Subcutaneous abdominal adipose tissue (tissue), 5 donors: Measurements from ENCODE around the gene PPFIA4.

ENCODE experiments used
- H3K27ac ChIP-seq: one replicate; pipeline ENCODE4 v1.7.0; 2013; ENCODE audit warnings: low read depth, mild to moderate bottlenecking, inconsistent platforms, low read length, moderate library complexity
- H3K27me3 ChIP-seq, 5 donors: one replicate each; pipeline ENCODE4 v1.7.0; 2013; ENCODE audit warnings: low read length in 5 of 5, inconsistent platforms in 1 of 5; ENCODE audit not compliant: control insufficient read depth in 5 of 5, insufficient read depth in 4 of 5
- H3K36me3 ChIP-seq, 5 donors: one replicate each; pipeline ENCODE4 v1.7.0; 2013; ENCODE audit warnings: low read length in 5 of 5; ENCODE audit not compliant: control insufficient read depth in 5 of 5, insufficient read depth in 5 of 5
- H3K4me1 ChIP-seq, 5 donors: one replicate each; pipeline ENCODE4 v1.7.0; 2013; ENCODE audit warnings: low read length in 5 of 5, mild to moderate bottlenecking in 3 of 5, moderate library complexity in 1 of 5; ENCODE audit not compliant: control insufficient read depth in 5 of 5, insufficient read depth in 5 of 5
- H3K4me3 ChIP-seq, 5 donors: one replicate each; pipeline ENCODE4 v1.7.0; 2013; ENCODE audit warnings: low read length in 5 of 5, low read depth in 1 of 5
- H3K9ac ChIP-seq, 5 donors: one replicate each; pipeline ENCODE4 v1.7.0; 2013; ENCODE audit warnings: low read length in 5 of 5, mild to moderate bottlenecking in 4 of 5, moderate library complexity in 3 of 5
- H3K9me3 ChIP-seq, 5 donors: one replicate each; pipeline ENCODE4 v1.7.0; 2013; ENCODE audit warnings: low read length in 5 of 5; ENCODE audit not compliant: control insufficient read depth in 5 of 5
- donor health status: healthy.
- donor health status: healthy.
- donor health status: healthy.
- donor health status: healthy.
- donor health status: healthy.

The PPFIA4 gene

DNA sequence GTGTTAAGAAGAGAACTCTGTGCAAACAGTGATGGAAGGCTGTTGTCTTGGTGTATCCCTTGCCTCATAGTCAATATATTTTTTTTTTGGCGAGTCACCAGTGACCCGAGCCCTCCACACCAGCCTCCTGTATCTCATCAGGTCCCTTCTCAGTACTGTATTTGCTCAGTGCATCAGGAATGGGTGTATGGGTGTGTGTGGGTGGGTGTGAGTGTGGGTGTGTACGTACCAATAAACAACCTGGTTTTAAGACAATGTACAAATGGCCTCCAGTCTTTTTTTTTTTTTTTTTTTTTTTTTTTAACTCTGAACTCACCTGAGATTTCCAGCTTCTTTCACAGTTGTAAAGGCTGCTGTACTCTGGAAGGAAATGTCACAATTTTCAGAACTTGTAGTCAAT is 52.2 kb downstream of the PPFIA4 start:
- peaks cover 15 to 48% (median 26%) of the 10 kb centered on the region in 5 donors for H3K27me3 ChIP-seq
- peaks cover 3 to 20% (median 15%) of the 10 kb centered on the region in 5 donors for H3K4me1 ChIP-seq
- H3K9me3 ChIP-seq, result no peaks in the 10 kb centered on the region
- H3K36me3 ChIP-seq, result no peaks in the 10 kb centered on the region
- H3K4me3 ChIP-seq, result no peak overlapping the region
- no peak overlapping the region for H3K27ac ChIP-seq
- H3K9ac ChIP-seq, result no peak overlapping the region

DNA sequence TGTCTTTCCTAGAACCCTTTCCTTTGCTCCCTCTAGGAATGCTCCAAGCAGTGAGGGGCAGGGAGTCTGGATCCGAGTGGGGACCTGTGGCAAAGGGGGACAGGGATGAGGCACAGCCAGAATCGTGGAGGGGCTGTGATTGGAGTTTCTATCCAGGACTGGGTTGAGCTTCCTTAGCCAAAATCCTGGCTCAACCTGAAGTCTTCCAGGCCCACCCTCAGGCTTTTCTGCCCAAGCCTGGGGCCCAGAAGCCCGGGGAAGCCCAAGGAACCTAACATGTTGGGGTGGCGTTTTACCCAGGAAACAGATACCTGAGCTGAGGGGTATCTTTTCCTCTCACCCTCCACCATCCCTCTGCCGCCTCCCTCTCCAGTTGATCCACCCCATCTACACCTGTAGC is 54.2 kb downstream of the PPFIA4 start:
- Histone ChIP-seq H3K9me3 (no peaks in the 10 kb centered on the region), H3K36me3 (no peaks in the 10 kb centered on the region), H3K27me3 (peaks cover 12 to 38% (median 15%) of the 10 kb centered on the region in 5 donors), H3K27ac (no peak overlapping the region), H3K4me3 (no peak overlapping the region), H3K4me1 (peaks cover 3 to 27% (median 14%) of the 10 kb centered on the region in 5 donors), H3K9ac (no peak overlapping the region)

DNA sequence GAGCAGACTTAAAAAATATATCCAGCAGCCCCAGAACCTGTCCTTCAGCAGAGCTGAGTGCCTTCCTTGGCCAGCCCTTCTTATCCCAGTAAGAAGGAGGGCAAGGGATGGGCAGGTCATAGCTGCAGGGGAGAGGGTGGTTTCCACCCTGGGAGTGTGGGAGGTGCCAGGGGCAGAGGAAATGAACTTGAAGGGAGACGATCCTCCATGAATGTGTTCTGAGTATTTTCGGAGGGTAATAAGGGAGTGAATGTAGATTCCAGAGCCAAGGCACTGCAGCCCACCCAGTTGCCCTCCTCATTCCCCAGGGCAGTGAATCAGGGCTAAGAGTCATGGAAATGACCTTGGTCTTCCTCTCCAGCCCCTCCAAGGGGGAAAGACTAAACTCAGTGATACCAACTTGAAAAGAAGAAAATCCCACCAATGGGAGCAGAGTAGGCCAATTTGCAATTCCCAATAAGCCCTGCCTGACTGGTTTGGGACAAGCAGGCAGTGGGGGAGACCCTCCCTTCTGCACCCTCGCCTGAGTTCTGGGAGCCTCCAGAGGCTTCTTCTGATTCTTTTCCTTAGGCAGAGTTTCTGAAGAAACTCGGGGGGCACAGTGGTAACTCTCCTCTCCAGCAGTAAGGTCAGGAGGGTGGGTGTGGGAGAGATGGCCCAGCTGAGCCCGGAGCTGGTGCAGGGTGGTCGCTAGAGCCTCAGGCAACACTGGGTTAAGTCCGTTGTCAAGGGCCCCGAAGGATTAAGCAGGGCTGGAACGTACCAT is 55.4 kb downstream of the PPFIA4 start:
- Histone ChIP-seq H3K4me1 (peaks cover 0 to 18% (median 7%) of the 10 kb centered on the region in 5 donors), H3K36me3 (no peaks in the 10 kb centered on the region), H3K9ac (no peak overlapping the region), H3K4me3 (no peak overlapping the region), H3K9me3 (no peaks in the 10 kb centered on the region), H3K27me3 (peaks cover 3 to 27% (median 7%) of the 10 kb centered on the region in 5 donors), H3K27ac (no peak overlapping the region)

DNA sequence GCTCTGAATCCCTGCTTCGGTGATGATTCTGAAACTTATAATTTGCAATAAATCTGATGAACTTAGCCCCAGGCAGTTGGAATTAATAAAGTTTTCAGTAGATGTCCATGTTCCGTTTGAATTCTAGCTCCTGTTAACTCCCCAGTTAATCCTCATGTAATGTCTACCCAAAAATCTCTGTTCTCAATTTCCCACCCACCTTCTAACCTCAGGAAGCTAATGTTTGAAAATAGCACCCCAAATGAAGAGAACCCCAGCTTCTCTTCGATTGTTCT is 55.9 kb downstream of the PPFIA4 start:
- Histone ChIP-seq H3K9me3 (no peaks in the 10 kb centered on the region), H3K4me1 (peaks cover 0 to 21% (median 7%) of the 10 kb centered on the region in 5 donors), H3K27me3 (peaks cover 3 to 24% (median 7%) of the 10 kb centered on the region in 5 donors), H3K4me3 (no peak overlapping the region), H3K36me3 (no peaks in the 10 kb centered on the region), H3K9ac (no peak overlapping the region), H3K27ac (no peak overlapping the region)

DNA sequence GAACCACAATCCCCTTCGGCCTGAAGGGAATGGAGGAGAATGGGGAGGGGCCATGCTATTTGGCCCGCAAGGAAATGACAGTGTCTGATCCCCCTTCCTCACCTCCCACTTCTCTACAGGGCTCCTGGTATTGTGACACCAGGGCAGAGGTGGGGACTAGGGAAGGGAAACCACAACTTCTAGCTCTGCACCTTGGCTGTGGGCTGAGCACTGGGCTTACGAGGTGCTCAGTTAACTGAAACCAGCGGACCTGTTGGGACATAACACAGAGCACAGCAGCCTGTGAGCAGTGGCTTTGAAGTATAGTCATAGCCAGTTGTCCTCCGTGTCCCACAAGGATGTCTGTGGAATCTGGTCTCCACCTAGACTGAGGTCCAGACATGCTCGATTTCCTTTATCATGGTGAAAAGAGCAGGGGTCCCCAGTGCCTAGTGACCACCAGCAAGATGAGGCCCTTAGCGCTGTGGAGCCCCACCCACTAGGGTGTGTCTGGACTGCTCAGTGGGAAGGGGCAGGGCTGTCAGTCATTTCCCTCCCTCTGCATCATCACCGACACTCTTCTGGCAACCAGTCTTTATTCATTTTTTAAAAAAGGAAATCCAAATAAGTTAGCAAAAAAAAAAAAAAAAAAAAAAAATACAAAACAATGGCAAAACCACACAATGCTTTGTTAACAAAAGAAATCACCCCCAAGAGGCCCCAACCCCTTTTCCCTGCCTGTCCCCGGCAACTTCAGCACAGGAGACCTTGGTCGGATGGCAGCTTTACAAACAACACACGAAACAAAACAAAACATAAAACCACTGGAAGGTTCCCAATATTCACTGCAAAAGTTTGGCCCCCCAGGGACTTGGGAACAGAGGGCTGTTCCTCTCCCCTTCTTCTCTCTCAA is 56.5 kb downstream of the PPFIA4 start:
- Histone ChIP-seq H3K4me3 (no peak overlapping the region), H3K36me3 (no peaks in the 10 kb centered on the region), H3K4me1 (peaks cover 0 to 25% (median 7%) of the 10 kb centered on the region in 5 donors), H3K9ac (no peak overlapping the region), H3K27me3 (peaks cover 3 to 23% (median 7%) of the 10 kb centered on the region in 5 donors), H3K27ac (no peak overlapping the region), H3K9me3 (no peaks in the 10 kb centered on the region)

DNA sequence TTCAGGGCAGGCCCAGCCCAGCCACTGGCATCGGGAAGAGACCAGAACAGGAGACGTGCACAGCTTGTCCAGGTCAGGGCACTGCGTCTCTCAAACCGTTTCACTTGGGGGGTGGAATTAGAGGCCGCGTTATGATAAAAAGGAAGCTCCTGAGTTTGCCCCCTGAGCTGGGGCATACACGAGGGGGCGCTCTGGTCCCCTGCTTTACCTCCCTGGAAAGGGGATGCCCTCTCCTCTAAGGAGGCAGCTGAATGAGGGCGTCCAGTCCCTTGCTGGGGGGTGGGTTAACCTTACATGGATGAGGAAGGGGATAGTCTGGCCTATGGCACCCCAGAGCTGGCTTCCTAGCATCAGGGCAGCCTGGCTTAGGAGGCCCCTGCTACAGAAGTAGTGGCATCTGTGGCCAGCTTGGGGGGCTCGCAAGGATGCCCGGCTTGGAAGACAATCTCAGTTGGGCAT is 57.2 kb downstream of the PPFIA4 start:
- Histone ChIP-seq H3K4me1 (peaks cover 0 to 25% (median 7%) of the 10 kb centered on the region in 5 donors), H3K9me3 (no peaks in the 10 kb centered on the region), H3K4me3 (no peak overlapping the region), H3K27me3 (peaks cover 3 to 23% (median 7%) of the 10 kb centered on the region in 5 donors), H3K27ac (no peak overlapping the region), H3K9ac (no peak overlapping the region), H3K36me3 (no peaks in the 10 kb centered on the region)

DNA sequence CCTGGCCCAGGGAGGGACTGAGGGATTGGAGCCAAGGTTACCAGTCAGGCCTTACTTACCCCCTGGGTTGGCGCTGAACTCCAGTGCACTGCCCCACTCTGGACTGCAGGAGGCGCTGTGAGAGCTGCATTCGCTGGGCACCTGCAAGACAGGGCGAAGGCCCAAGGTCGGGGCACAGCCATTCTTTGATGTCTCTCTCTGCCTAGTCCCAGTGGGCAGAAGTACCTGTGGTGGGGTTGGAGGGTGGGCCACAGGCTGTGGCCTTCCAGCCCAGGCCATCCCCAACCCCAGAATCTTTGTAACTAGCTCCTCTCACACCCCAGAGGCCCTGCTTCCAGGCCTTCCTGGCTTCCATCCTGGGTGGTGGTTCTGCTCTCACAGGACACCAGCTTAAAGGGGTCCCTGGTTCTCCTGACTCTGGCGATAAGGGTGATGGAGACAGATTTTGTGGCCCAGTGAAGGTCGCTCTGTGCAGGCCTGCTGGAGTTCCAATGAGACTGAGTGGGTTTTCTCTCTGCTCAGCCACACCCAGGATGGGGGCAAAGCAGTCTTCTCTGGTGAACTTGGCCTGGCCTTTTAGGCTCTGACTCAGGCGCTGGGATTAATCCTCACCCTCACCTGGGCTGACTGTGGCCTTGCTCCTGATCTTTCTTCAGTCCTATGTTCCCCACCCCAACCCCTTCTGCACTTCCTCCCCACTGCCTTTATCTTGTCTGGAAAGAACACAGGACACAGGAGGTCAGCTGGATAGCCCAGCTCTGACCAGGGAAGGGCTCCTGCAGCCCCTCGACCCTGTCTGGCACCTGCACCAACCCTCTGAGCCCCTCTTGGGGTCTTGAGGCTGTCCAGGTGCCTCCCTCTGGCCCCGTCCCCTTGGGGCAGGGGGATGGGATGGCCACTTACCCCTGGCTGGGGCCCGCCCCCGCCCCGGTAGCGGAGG is 58.6 kb downstream of the PPFIA4 start:
- Histone ChIP-seq H3K27ac (no peak overlapping the region), H3K9ac (no peak overlapping the region), H3K9me3 (no peaks in the 10 kb centered on the region), H3K27me3 (peaks cover 3 to 23% (median 8%) of the 10 kb centered on the region in 5 donors), H3K4me3 (no peak overlapping the region), H3K4me1 (peaks cover 0 to 25% (median 7%) of the 10 kb centered on the region in 5 donors), H3K36me3 (no peaks in the 10 kb centered on the region)

DNA sequence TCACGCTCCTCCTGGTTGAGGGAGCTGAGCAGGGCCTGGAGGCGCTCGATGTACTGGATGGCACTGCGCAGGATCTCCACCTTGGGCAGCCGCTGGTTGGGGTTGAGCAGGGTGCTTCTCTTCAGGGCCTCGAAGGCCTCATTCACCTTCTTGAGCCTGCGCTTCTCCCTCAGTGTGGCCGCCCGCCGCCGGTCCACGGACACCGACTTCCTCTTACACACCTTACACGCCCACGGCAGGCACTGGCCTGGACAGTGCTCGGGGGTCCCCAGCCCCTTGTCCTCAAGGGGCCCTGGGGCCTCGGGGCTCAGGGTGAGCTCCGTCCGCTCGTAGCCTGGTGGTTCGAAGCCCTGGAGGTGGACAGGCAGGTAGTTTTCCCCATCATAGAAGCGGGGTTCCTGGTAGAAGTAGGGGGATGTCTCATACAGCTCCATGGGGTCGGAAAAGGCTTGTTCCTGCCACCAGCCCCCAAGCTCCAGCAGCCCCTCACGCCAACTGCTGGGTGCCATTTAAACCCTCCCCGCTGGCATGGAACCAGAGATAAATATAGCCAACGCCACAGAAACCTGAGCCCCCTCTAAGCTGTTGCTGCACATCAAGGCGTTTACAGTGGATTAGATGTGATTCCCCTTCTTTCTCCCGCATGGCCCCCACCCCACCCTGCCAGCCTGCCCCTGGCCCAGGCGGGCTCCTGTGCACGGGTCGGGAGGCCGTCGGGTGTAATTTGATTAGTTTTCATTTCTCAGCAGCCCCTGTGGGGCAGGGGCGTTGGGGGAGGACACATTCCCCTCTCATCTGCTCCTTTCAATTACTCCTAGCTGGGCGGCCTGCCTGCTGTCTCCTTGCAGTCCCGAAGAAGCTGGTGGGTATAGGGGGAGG is 59.5 kb downstream of the PPFIA4 start, which contains the start of gene MYOG:
TSS of gene MYOG (minus strand) at position 485 of the 879 bp plus-strand sequence. CDS start at position 434, 51 bp downstream.
- Histone ChIP-seq H3K9ac (no peak within 1 kb of the TSS), H3K27me3 (peaks cover 3 to 16% (median 9%) of the 10 kb centered on the region in 5 donors), H3K27ac (no peak within 1 kb of the TSS)

More for the DNA sequence above, 59.5 kb downstream of the PPFIA4 start, which contains the start of gene MYOG:
- Histone ChIP-seq H3K9me3 (no peaks in the 10 kb centered on the region), H3K36me3 (no peaks in the 10 kb centered on the region), H3K4me3 (no peak within 1 kb of the TSS), H3K4me1 (peaks cover 0 to 25% (median 7%) of the 10 kb centered on the region in 5 donors)
